Measurements from ENCODE around the gene MTRFR.

GRCh38 chr12:123282111-123282510 is 48.9 kb downstream of the MTRFR start:
- no peak for TF ChIP-seq CTCF (IDR thresholded peaks at IDR 0.05)
- no peak for TF ChIP-seq EZH2 (IDR thresholded peaks at IDR 0.05; ENCODE audit: borderline replicate concordance, insufficient read depth, low read depth, low read length, poor library complexity, severe bottlenecking)

Measured in B cell (primary cell).